Vagina (tissue), 2 donors: ENCODE data around the gene ADCY4.

Experiments used
- CTCF ChIP-seq, 3 experiments: fragments of 450-650 bp in 2 of 3; fragments of 200-600 bp in 1 of 3; sonication (generic) in 1 of 3; IDR thresholded peaks; one replicate each; pipeline ENCODE4 v1.5.1; 2017 to 2019; ENCODE audit warnings: antibody characterized with exemption in 3 of 3, mild to moderate bottlenecking in 2 of 3, moderate library complexity in 2 of 3
- POLR2A ChIP-seq, 2 donors: fragments of 450-650 bp; IDR thresholded peaks; one replicate each; pipeline ENCODE4 v1.6.1; 2017; ENCODE audit warnings: antibody characterized with exemption in 2 of 2, mild to moderate bottlenecking in 2 of 2, moderate library complexity in 2 of 2
- POLR2AphosphoS5 ChIP-seq, 2 donors: sonication (generic); formaldehyde crosslinking; IDR thresholded peaks; one replicate each; pipeline ENCODE4 v1.9.0; 2017; ENCODE audit warnings: antibody characterized with exemption in 2 of 2, mild to moderate bottlenecking in 2 of 2, low read depth in 1 of 2; ENCODE audit not compliant: insufficient read depth in 1 of 2

DNA sequence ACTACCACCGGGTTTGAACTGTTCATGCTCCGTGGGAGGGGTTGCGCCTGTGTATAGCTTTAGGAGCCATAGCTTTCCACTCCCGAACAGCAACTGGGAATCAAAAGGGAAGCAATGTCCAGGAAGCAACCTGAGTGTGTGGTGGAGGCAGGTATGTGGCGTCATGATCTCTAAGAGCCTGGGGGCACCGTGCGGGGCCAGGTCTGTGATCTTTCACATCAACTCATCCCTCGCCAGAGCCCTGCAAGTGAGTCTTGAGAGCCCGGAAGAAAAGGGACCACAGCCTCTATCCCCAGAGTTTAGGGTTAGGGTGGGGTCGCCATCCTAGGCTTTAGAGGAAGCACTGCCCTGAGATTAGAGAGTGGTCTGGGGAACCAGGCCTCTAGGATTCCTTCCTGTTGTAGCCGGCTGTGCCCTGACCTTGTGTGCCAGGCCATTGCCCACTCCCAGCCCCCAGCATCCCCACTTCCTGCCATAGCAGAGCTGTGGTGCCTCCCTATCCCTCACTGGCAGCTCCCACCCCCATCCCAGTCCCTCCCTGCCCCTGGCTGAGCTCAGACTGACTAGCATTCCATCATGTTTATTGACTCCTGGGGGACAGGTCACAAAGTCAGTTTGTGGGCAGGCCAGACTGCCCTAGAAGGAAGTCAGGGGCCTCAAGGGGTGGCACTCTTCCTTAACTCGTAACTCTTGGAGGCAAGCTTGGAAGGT, 745 bp upstream of the ADCY4 start:
- TF ChIP-seq CTCF (IDR thresholded peaks at IDR 0.05) (no peak), POLR2AphosphoS5 (IDR thresholded peaks at IDR 0.05; ENCODE audit: insufficient read depth in 1 of 2, low read depth in 1 of 2) (peak; percentile 13 to 39), POLR2A (IDR thresholded peaks at IDR 0.05) (no peak)
